Duodenal mucosa (tissue), 2 donors: Measurements from ENCODE around the gene NBPF12.
"Not testable (repeated sequence)": the region's sequence is repeated elsewhere in the genome, so short reads cannot be mapped to it uniquely, and the experiment has no call there.

Experiments
- H3K27ac ChIP-seq: one replicate; pipeline ENCODE4 v1.7.0; 2013; ENCODE audit warnings: low read depth, low read length
- H3K27me3 ChIP-seq, 2 donors: one replicate each; pipeline ENCODE4 v1.7.0; 2013; ENCODE audit warnings: low read length in 2 of 2, control low read depth in 1 of 2; ENCODE audit not compliant: insufficient read depth in 2 of 2, control insufficient read depth in 1 of 2
- H3K36me3 ChIP-seq, 2 donors: one replicate each; pipeline ENCODE4 v1.7.0; 2013; ENCODE audit warnings: low read length in 2 of 2, control low read depth in 1 of 2; ENCODE audit not compliant: insufficient read depth in 2 of 2, control insufficient read depth in 1 of 2
- H3K4me1 ChIP-seq, 2 donors: one replicate each; pipeline ENCODE4 v1.7.0; 2013; ENCODE audit warnings: low read length in 2 of 2, control low read depth in 1 of 2; ENCODE audit not compliant: insufficient read depth in 2 of 2, control insufficient read depth in 1 of 2
- H3K4me3 ChIP-seq, 2 donors: one replicate each; pipeline ENCODE4 v1.7.0; 2013; ENCODE audit warnings: low read length in 2 of 2, low read depth in 1 of 2
- H3K9ac ChIP-seq, 2 donors: one replicate each; pipeline ENCODE4 v1.7.0; 2013; ENCODE audit warnings: low read length in 2 of 2, low read depth in 1 of 2
- H3K9me3 ChIP-seq, 2 donors: one replicate each; pipeline ENCODE4 v1.7.0; 2013; ENCODE audit warnings: low read length in 2 of 2, control low read depth in 1 of 2; ENCODE audit not compliant: control insufficient read depth in 1 of 2

The NBPF12 gene

GRCh38 chr1:146985855-146986254 is 47.7 kb downstream of the NBPF12 start:
- not testable (repeated sequence) for H3K4me1 ChIP-seq, H3K36me3 ChIP-seq, H3K27me3 ChIP-seq, H3K4me3 ChIP-seq, H3K27ac ChIP-seq, H3K9me3 ChIP-seq, H3K9ac ChIP-seq

GRCh38 chr1:146986450-146986849 is 48.3 kb downstream of the NBPF12 start:
- H3K4me1 ChIP-seq, H3K9ac ChIP-seq, H3K27ac ChIP-seq, H3K9me3 ChIP-seq, H3K36me3 ChIP-seq, H3K27me3 ChIP-seq, H3K4me3 ChIP-seq: not testable (repeated sequence)

GRCh38 chr1:146987502-146987901 is 49.4 kb downstream of the NBPF12 start:
- not testable (repeated sequence) for H3K27me3 ChIP-seq, H3K9ac ChIP-seq, H3K4me1 ChIP-seq, H3K36me3 ChIP-seq, H3K9me3 ChIP-seq, H3K27ac ChIP-seq, H3K4me3 ChIP-seq

GRCh38 chr1:146989455-146989854 is 51.3 kb downstream of the NBPF12 start:
- not testable (repeated sequence) for H3K4me3 ChIP-seq, H3K9ac ChIP-seq, H3K9me3 ChIP-seq, H3K4me1 ChIP-seq, H3K36me3 ChIP-seq, H3K27ac ChIP-seq, H3K27me3 ChIP-seq

- H3K9me3 ChIP-seq, H3K36me3 ChIP-seq, H3K27me3 ChIP-seq, H3K4me1 ChIP-seq, H3K9ac ChIP-seq, H3K27ac ChIP-seq, H3K4me3 ChIP-seq: not testable (repeated sequence)
These were observed 70.4 kb downstream of the NBPF12 start for GRCh38 chr1:147008495-147008894.

GRCh38 chr1:147026975-147027374 is 88.9 kb downstream of the NBPF12 start:
- H3K9ac ChIP-seq, H3K4me3 ChIP-seq, H3K27me3 ChIP-seq, H3K4me1 ChIP-seq, H3K36me3 ChIP-seq, H3K27ac ChIP-seq, H3K9me3 ChIP-seq: not testable (repeated sequence)

- not testable (repeated sequence) for H3K27ac ChIP-seq, H3K36me3 ChIP-seq, H3K4me3 ChIP-seq, H3K9me3 ChIP-seq, H3K9ac ChIP-seq, H3K4me1 ChIP-seq, H3K27me3 ChIP-seq
These were observed 92.0 kb downstream of the NBPF12 start for GRCh38 chr1:147030066-147030653.

- no peaks in the 10 kb centered on the region for H3K4me1 ChIP-seq
- no peaks in the 10 kb centered on the region for H3K27me3 ChIP-seq
- H3K9ac ChIP-seq, result no peak overlapping the region
- H3K36me3 ChIP-seq, result no peaks in the 10 kb centered on the region
- no peaks in the 10 kb centered on the region for H3K9me3 ChIP-seq
- H3K4me3 ChIP-seq, result no peak overlapping the region
- no peak overlapping the region for H3K27ac ChIP-seq
These were observed 101.8 kb downstream of the NBPF12 start for GRCh38 chr1:147039916-147040315.

- not testable (repeated sequence) for H3K9ac ChIP-seq, H3K27me3 ChIP-seq, H3K27ac ChIP-seq, H3K4me1 ChIP-seq, H3K9me3 ChIP-seq, H3K4me3 ChIP-seq, H3K36me3 ChIP-seq
These were observed 104.8 kb downstream of the NBPF12 start for GRCh38 chr1:147042891-147043290.

- not testable (repeated sequence) for H3K27me3 ChIP-seq, H3K9me3 ChIP-seq, H3K9ac ChIP-seq, H3K4me3 ChIP-seq, H3K27ac ChIP-seq, H3K36me3 ChIP-seq, H3K4me1 ChIP-seq
These were observed 106.4 kb downstream of the NBPF12 start for GRCh38 chr1:147044511-147044910.
